ENCODE measurements around the gene CAMK2B. TPM values are rescaled to one million over a fixed set of nuclear protein-coding genes. Genes with fewer than 3 reads are reported as not detected.
A peak's percentile ranks its signal among the peaks of the same experiment; 100 is the strongest.

CAMK2B gene
- total RNA-seq, 4 donors from 2014 or later, result 0.26 to 0.95 (median 0.69) TPM

DNA sequence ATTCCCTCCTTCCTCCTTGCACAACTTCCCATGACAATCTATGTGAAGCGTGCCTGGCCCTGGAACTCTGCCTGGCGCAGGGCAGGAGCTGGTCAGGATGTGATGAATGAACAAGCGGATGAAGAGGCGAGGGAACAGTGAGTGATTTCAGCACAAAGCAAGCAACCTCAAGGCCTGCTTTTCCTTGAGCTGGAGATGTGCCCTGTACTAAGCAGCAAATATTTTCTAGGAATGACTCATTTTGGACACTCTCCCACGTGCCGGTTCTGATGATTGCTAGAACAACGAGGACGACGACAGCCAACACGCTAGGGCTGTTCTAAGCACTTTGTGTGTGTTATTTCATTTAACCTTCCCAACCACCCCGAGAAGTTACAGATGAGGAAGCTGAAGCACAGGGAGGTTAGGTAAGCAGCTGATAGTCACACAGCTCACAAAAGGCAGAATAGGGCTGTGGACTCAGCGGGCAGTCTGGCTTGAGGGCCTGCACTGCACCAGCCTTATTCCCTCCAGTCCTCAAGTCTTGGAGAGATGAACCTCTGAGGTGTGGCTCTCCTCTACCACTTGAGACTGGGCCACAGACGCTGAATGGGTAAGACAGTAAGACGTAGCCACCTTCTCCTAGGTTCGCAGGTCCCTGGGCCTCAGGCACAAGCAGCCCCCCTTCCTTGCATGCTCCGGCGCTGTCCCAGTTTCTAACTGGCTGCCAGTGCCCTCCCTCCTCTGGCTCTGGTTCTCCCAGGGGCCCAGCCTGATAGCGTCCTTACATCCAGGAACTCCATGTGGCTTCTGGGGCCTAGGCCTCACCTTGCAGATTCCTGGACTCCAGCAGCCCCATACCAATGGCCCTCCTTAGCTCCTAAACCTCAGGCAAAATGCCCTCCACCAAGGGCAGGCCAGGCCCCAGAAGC, 65.6 kb downstream of the CAMK2B start:
- Histone ChIP-seq H3K4me3 (no peak overlapping the region), H3K9me3 (no peaks in the 10 kb centered on the region), H3K27me3 (peaks cover 0 to 61% (median 0%) of the 10 kb centered on the region in 4 donors), H3K27ac (peak overlapping the region; percentile 15 to 76 (median 71)), H3K36me3 (no peaks in the 10 kb centered on the region), H3K4me1 (peaks cover 28 to 86% (median 51%) of the 10 kb centered on the region in 3 donors)
- DNase-seq, result no peak
- intact Hi-C loops (cut with DNase I), result no loop called here
- no peak for TF ChIP-seq POLR2A (IDR thresholded peaks at IDR 0.05)
- TF ChIP-seq, protein P1, sequence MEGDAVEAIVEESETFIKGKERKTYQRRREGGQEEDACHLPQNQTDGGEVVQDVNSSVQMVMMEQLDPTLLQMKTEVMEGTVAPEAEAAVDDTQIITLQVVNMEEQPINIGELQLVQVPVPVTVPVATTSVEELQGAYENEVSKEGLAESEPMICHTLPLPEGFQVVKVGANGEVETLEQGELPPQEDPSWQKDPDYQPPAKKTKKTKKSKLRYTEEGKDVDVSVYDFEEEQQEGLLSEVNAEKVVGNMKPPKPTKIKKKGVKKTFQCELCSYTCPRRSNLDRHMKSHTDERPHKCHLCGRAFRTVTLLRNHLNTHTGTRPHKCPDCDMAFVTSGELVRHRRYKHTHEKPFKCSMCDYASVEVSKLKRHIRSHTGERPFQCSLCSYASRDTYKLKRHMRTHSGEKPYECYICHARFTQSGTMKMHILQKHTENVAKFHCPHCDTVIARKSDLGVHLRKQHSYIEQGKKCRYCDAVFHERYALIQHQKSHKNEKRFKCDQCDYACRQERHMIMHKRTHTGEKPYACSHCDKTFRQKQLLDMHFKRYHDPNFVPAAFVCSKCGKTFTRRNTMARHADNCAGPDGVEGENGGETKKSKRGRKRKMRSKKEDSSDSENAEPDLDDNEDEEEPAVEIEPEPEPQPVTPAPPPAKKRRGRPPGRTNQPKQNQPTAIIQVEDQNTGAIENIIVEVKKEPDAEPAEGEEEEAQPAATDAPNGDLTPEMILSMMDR (IDR thresholded peaks at IDR 0.05), result no peak
- WGBS, 2 donors, result 22 to 61% methylated on average over 10 to 11 of the region's 18 CpGs

DNA sequence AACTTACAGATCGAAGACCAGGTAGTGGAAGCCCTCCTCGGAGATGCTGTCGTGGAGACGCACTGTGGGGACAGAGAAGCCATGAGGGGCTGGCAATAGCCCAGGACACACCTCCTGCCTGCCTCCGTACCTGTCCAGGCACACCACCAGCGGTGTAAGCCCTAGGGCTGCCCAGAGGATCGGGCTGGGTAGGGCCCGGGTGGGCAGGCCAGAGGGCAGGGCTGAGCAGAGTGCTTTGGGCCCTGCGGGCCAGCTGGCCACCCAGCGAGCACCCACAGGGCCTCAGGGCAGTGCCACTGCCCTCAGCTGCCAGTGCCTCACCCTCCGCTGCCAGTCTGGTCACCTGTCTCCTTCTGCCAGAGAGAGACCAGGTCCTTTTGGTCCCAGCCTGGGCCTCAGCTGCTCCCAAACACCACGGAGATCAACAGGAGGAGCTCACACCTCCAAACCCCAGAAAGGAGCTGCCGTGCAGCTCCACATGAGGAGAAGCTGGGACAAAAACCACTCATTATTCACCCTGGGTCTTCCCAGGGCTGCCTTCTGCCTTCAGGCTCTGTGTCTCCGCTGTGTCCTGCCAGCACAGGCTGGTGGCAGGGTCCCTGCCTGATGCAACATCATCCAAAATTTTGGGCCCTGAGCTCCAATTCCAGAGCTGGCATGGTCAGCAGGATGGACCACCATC, 66.4 kb downstream of the CAMK2B start:
- no peak for TF ChIP-seq POLR2A (IDR thresholded peaks at IDR 0.05)
- TF ChIP-seq, protein P1 (IDR thresholded peaks at IDR 0.05), result no peak
- Histone ChIP-seq H3K36me3 (no peaks in the 10 kb centered on the region), H3K4me3 (no peak overlapping the region), H3K27me3 (peaks cover 0 to 53% (median 0%) of the 10 kb centered on the region in 4 donors), H3K4me1 (peaks cover 28 to 78% (median 51%) of the 10 kb centered on the region in 3 donors), H3K27ac (peak overlapping the region; percentile 15 to 76 (median 71)), H3K9me3 (no peaks in the 10 kb centered on the region)
- no peak for DNase-seq
- intact Hi-C loops (cut with DNase I), result no loop called here
- 61 to 75% methylated on average over 1 to 3 of the region's 14 CpGs for WGBS, 2 donors

DNA sequence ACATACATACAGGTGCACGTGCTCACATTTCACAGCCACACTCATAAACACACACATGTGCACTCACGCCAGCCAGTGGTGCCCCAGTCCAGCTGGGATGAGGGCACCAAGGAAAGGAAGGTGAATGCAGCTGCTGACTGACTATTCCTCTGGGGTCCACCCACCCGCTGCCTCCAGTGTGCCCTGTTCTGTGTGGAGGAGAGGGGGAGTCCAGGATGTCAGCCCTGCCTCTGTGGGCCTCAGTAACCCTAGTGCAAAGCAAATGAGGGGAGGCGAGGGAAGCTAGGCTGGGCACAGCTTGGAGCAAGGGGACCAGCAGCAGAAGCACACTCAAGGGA, 67.0 kb downstream of the CAMK2B start:
- 20 to 65% methylated on average over 1 to 3 of the region's 4 CpGs for WGBS, 2 donors
- DNase-seq, result no peak
- Histone ChIP-seq H3K4me1 (peaks cover 28 to 72% (median 44%) of the 10 kb centered on the region in 3 donors), H3K9me3 (no peaks in the 10 kb centered on the region), H3K4me3 (no peak overlapping the region), H3K27ac (peak overlapping the region in 3 of 4 donors; percentile 67 to 76 (median 75)), H3K36me3 (no peaks in the 10 kb centered on the region), H3K27me3 (peaks cover 0 to 46% (median 0%) of the 10 kb centered on the region in 4 donors)
- intact Hi-C loops (cut with DNase I), result no loop called here
- no peak for TF ChIP-seq POLR2A (IDR thresholded peaks at IDR 0.05)

DNA sequence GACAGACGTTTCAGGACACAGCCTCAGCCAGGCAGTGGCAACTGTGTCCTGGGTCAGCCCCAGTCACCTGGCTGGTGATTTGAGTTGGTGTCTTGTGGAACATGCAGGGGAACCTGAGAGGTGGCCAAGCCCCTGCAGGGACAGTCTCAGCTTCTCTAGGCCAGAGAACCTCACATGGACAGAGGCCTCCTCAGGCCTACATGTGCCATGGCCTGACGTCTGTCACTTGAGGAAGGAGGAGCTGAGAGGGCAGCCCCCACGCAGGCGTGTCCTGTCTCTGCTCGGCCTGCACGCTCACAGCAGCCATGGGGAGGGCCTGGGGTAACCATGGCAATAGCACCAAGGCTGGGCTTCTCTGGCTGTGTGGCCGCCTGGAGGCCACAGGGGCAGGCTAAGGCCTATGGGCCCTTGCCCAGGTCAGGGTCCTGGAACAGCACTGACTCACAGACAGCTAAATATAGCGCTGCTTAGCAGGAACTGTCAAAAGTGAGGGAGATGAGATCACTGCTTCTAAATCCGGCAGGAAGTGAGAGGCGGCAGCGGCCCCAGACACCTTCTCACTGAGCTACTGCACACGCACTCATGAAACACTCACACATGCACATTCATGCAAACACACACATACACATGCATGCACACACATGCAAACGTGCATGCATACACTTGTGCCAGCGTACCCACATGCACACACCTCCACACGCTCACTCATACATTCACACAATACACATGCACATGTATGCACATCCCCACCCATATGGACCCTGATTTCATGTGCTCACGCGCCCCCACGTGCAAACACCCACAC, 67.6 kb downstream of the CAMK2B start:
- H3K4me1 ChIP-seq, result peaks cover 28 to 66% (median 40%) of the 10 kb centered on the region in 3 donors
- TF ChIP-seq, protein P1 (IDR thresholded peaks at IDR 0.05), result no peak
- no peak for TF ChIP-seq POLR2A (IDR thresholded peaks at IDR 0.05)
- no peak overlapping the region for H3K4me3 ChIP-seq
- no peaks in the 10 kb centered on the region for H3K9me3 ChIP-seq
- DNase-seq, result no peak
- intact Hi-C loops (cut with DNase I), result no loop called here
- 20 to 41% methylated on average over 8 to 10 of the region's 18 CpGs for WGBS, 2 donors
- H3K27me3 ChIP-seq, result peaks cover 0 to 41% (median 0%) of the 10 kb centered on the region in 4 donors
- peak overlapping the region; percentile 11 to 76 (median 30) for H3K27ac ChIP-seq
- no peaks in the 10 kb centered on the region for H3K36me3 ChIP-seq

DNA sequence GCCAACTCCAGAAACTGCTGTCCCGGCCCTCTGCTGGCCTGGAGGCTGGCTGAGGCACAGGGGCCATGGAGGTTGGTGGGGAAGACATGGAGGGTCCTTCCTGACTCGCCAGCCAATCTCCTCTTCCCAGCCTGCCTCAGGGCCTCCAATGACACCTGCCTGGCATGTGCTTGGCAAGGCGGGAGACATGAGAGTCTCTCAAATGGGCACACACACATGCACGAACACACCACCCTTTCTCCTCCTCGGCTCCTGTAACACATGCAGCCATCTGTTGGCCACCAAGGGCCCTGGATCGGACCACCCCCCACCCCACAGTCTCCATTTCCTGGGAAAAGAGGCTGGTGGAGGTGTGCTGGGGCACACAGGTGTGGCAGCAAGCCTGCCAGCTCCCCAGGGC, 68.2 kb downstream of the CAMK2B start:
- H3K9me3 ChIP-seq, result no peaks in the 10 kb centered on the region
- TF ChIP-seq, protein P1 (IDR thresholded peaks at IDR 0.05), result no peak
- no peak for TF ChIP-seq POLR2A (IDR thresholded peaks at IDR 0.05)
- H3K36me3 ChIP-seq, result no peaks in the 10 kb centered on the region
- peak overlapping the region; percentile 11 to 76 (median 30) for H3K27ac ChIP-seq
- DNase-seq, result no peak
- intact Hi-C loops (cut with DNase I), result no loop called here
- peaks cover 28 to 60% (median 40%) of the 10 kb centered on the region in 3 donors for H3K4me1 ChIP-seq
- no peak overlapping the region for H3K4me3 ChIP-seq
- 94 to 100% methylated on average over 2 to 3 of the region's 6 CpGs for WGBS, 2 donors
- peaks cover 0 to 35% (median 0%) of the 10 kb centered on the region in 4 donors for H3K27me3 ChIP-seq

Data from esophagus squamous epithelium (tissue), 5 donors.